ENCODE results near the gene ISG20.
A peak's percentile ranks its signal among the peaks of the same experiment; 100 is the strongest.

ISG20 gene

GRCh38 chr15:88647351-88648105, 8.7 kb downstream of the ISG20 start:
- Histone ChIP-seq H2AFZ (no peak overlapping the region), H3K9me3 (ENCODE audit: control insufficient read depth, low read length) (no peaks in the 10 kb centered on the region), H3K9ac (no peak overlapping the region), H3K79me2 (no peaks in the 10 kb centered on the region), H3K27ac (no peak overlapping the region), H3K27me3 (ENCODE audit: control insufficient read depth, insufficient read depth, low read length) (no peaks in the 10 kb centered on the region), H3K36me3 (ENCODE audit: control insufficient read depth, insufficient read depth, low read length) (no peaks in the 10 kb centered on the region), H3K4me3 (ENCODE audit: low read depth, low read length) (no peak overlapping the region), H3K4me2 (ENCODE audit: low read length) (no peak overlapping the region), H3K4me1 (peaks cover 2% of the 10 kb centered on the region)
- TF ChIP-seq CTCF (IDR thresholded peaks at IDR 0.05): no peak

GRCh38 chr15:88648357-88649214, 9.8 kb downstream of the ISG20 start:
- no peak overlapping the region for H3K4me2 ChIP-seq (ENCODE audit: low read length)
- no peak for TF ChIP-seq CTCF (IDR thresholded peaks at IDR 0.05)
- H3K36me3 ChIP-seq (ENCODE audit: control insufficient read depth, insufficient read depth, low read length): no peaks in the 10 kb centered on the region
- H3K4me1 ChIP-seq: peaks cover 2% of the 10 kb centered on the region
- H2AFZ ChIP-seq: no peak overlapping the region
- H3K9me3 ChIP-seq (ENCODE audit: control insufficient read depth, low read length): no peaks in the 10 kb centered on the region
- H3K9ac ChIP-seq: no peak overlapping the region
- no peaks in the 10 kb centered on the region for H3K79me2 ChIP-seq
- peak overlapping the region; percentile 47 for H3K27ac ChIP-seq
- H3K4me3 ChIP-seq (ENCODE audit: low read depth, low read length): no peak overlapping the region
- H3K27me3 ChIP-seq (ENCODE audit: control insufficient read depth, insufficient read depth, low read length): no peaks in the 10 kb centered on the region

- no peak overlapping the region for H3K4me3 ChIP-seq (ENCODE audit: low read depth, low read length)
- no peak for TF ChIP-seq CTCF (IDR thresholded peaks at IDR 0.05)
- H3K4me2 ChIP-seq (ENCODE audit: low read length): no peak overlapping the region
- H3K79me2 ChIP-seq: no peaks in the 10 kb centered on the region
- H3K27me3 ChIP-seq (ENCODE audit: control insufficient read depth, insufficient read depth, low read length): no peaks in the 10 kb centered on the region
- peak overlapping the region; percentile 29 for H2AFZ ChIP-seq
- peaks cover 2% of the 10 kb centered on the region for H3K4me1 ChIP-seq
- H3K27ac ChIP-seq: peak overlapping the region; percentile 47
- H3K9me3 ChIP-seq (ENCODE audit: control insufficient read depth, low read length): no peaks in the 10 kb centered on the region
- H3K9ac ChIP-seq: no peak overlapping the region
- no peaks in the 10 kb centered on the region for H3K36me3 ChIP-seq (ENCODE audit: control insufficient read depth, insufficient read depth, low read length)
Observed at GRCh38 chr15:88649286-88649733, 10.5 kb downstream of the ISG20 start.

- no peak overlapping the region for H3K4me3 ChIP-seq (ENCODE audit: low read depth, low read length)
- no peak for TF ChIP-seq CTCF (IDR thresholded peaks at IDR 0.05)
- H3K4me1 ChIP-seq: peaks cover 2% of the 10 kb centered on the region
- no peaks in the 10 kb centered on the region for H3K79me2 ChIP-seq
- no peaks in the 10 kb centered on the region for H3K36me3 ChIP-seq (ENCODE audit: control insufficient read depth, insufficient read depth, low read length)
- no peak overlapping the region for H3K4me2 ChIP-seq (ENCODE audit: low read length)
- H3K9ac ChIP-seq: no peak overlapping the region
- H3K9me3 ChIP-seq (ENCODE audit: control insufficient read depth, low read length): no peaks in the 10 kb centered on the region
- H2AFZ ChIP-seq: peak overlapping the region; percentile 29
- peak overlapping the region; percentile 44 for H3K27ac ChIP-seq
- no peaks in the 10 kb centered on the region for H3K27me3 ChIP-seq (ENCODE audit: control insufficient read depth, insufficient read depth, low read length)
Observed at GRCh38 chr15:88649753-88650551, 11.1 kb downstream of the ISG20 start.
